ENCODE results near the gene HENMT1.
"Not testable (repeated sequence)": the region's sequence is repeated elsewhere in the genome, so short reads cannot be mapped to it uniquely, and the experiment has no call there.

Gene HENMT1

GRCh38 chr1:108667422-108667821, 6.5 kb upstream of the HENMT1 start:
- H3K36me3 ChIP-seq (ENCODE audit: insufficient read depth, low read depth, low read length); H3K4me1 ChIP-seq (ENCODE audit: insufficient read depth, low read length); H3K4me3 ChIP-seq (ENCODE audit: low read length); H3K27ac ChIP-seq (ENCODE audit: low read length); H3K9me3 ChIP-seq (ENCODE audit: insufficient read depth, low read depth, low read length); H3K9ac ChIP-seq (ENCODE audit: low read depth, low read length); H3K27me3 ChIP-seq (ENCODE audit: insufficient read depth, low read length): not testable (repeated sequence)

- Histone ChIP-seq H3K27ac (ENCODE audit: low read length) (no peak overlapping the region), H3K36me3 (ENCODE audit: insufficient read depth, low read depth, low read length) (no peaks in the 10 kb centered on the region), H3K9me3 (ENCODE audit: insufficient read depth, low read depth, low read length) (no peaks in the 10 kb centered on the region), H3K27me3 (ENCODE audit: insufficient read depth, low read length) (peaks cover 23% of the 10 kb centered on the region), H3K4me3 (ENCODE audit: low read length) (no peak overlapping the region), H3K9ac (ENCODE audit: low read depth, low read length) (no peak overlapping the region), H3K4me1 (ENCODE audit: insufficient read depth, low read length) (no peaks in the 10 kb centered on the region)
These were observed 4.9 kb upstream of the HENMT1 start for GRCh38 chr1:108665771-108666170.

DNA sequence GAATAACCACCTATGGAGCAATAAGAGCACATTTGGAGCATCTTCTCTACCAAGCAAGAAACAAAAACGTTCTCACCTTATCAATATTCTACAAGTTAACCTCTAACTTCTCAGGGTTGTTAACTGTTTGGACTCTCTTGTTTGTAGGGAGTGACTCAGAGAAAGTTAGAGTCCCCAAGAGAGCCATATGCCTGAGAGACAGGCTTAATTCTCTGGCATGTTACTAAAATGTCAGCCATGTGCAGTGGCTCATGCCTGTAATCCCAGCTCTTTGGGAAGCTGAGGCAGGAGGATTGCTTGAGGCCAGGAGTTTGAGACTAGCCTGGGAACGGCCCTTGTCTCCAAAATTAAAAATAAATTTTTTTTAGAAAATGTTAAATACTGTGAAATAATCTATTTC, 4.2 kb upstream of the HENMT1 start:
- Histone ChIP-seq H3K36me3 (ENCODE audit: insufficient read depth, low read depth, low read length) (no peaks in the 10 kb centered on the region), H3K27ac (ENCODE audit: low read length) (no peak overlapping the region), H3K9me3 (ENCODE audit: insufficient read depth, low read depth, low read length) (no peaks in the 10 kb centered on the region), H3K4me3 (ENCODE audit: low read length) (no peak overlapping the region), H3K9ac (ENCODE audit: low read depth, low read length) (no peak overlapping the region), H3K4me1 (ENCODE audit: insufficient read depth, low read length) (no peaks in the 10 kb centered on the region), H3K27me3 (ENCODE audit: insufficient read depth, low read length) (peaks cover 27% of the 10 kb centered on the region)

- H3K4me1 ChIP-seq (ENCODE audit: insufficient read depth, low read length): no peaks in the 10 kb centered on the region
- H3K36me3 ChIP-seq (ENCODE audit: insufficient read depth, low read depth, low read length): no peaks in the 10 kb centered on the region
- H3K27ac ChIP-seq (ENCODE audit: low read length): no peak overlapping the region
- no peak overlapping the region for H3K9ac ChIP-seq (ENCODE audit: low read depth, low read length)
- peaks cover 33% of the 10 kb centered on the region for H3K27me3 ChIP-seq (ENCODE audit: insufficient read depth, low read length)
- no peak overlapping the region for H3K4me3 ChIP-seq (ENCODE audit: low read length)
- no peaks in the 10 kb centered on the region for H3K9me3 ChIP-seq (ENCODE audit: insufficient read depth, low read depth, low read length)
These were observed 3.6 kb upstream of the HENMT1 start for GRCh38 chr1:108664481-108664880.

- H3K4me1 ChIP-seq (ENCODE audit: insufficient read depth, low read length): no peaks in the 10 kb centered on the region
- no peaks in the 10 kb centered on the region for H3K36me3 ChIP-seq (ENCODE audit: insufficient read depth, low read depth, low read length)
- no peaks in the 10 kb centered on the region for H3K9me3 ChIP-seq (ENCODE audit: insufficient read depth, low read depth, low read length)
- H3K9ac ChIP-seq (ENCODE audit: low read depth, low read length): no peak overlapping the region
- no peak overlapping the region for H3K27ac ChIP-seq (ENCODE audit: low read length)
- H3K4me3 ChIP-seq (ENCODE audit: low read length): no peak overlapping the region
- peaks cover 34% of the 10 kb centered on the region for H3K27me3 ChIP-seq (ENCODE audit: insufficient read depth, low read length)
These were observed 2.2 kb upstream of the HENMT1 start for GRCh38 chr1:108663074-108663473.

- Histone ChIP-seq H3K36me3 (ENCODE audit: insufficient read depth, low read depth, low read length) (no peaks in the 10 kb centered on the region), H3K9me3 (ENCODE audit: insufficient read depth, low read depth, low read length) (no peaks in the 10 kb centered on the region), H3K9ac (ENCODE audit: low read depth, low read length) (no peak overlapping the region), H3K27ac (ENCODE audit: low read length) (no peak overlapping the region), H3K4me1 (ENCODE audit: insufficient read depth, low read length) (no peaks in the 10 kb centered on the region), H3K27me3 (ENCODE audit: insufficient read depth, low read length) (peaks cover 25% of the 10 kb centered on the region), H3K4me3 (ENCODE audit: low read length) (no peak overlapping the region)
These were observed 3.4 kb downstream of the HENMT1 start for GRCh38 chr1:108657356-108658080.

DNA sequence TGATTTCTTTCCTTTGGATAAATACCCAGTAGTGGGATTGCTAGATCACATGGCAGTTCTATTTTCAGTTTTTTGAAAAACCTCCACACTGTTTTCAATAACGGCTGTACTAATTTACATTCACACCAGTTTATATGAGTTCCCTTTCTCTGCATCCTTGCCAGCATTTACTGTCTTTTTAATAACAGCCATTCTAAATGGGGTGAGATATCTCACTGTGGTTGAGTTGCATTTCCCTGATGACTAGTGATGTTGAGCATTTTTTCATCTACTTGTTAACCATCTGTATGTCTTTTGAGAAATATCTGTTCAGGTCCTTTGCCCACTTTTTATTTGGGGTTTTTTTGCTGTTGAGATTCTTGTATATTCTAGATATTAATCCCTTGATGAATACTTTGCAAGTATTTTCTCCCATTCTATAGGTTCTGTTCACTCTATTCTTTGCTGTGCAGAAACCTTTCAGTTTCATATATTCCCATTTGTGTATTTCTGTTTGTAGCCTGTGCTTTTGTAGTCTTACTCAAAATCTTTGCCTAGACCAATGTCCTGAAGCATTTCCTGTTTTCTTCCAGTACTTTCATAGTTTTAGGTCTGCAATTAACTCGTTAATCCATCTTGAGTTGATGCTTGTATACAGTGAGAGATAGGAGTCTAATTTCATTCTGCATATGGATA, 7.3 kb downstream of the HENMT1 start:
- Histone ChIP-seq H3K9ac (ENCODE audit: low read depth, low read length) (no peak overlapping the region), H3K27ac (ENCODE audit: low read length) (no peak overlapping the region), H3K27me3 (ENCODE audit: insufficient read depth, low read length) (no peaks in the 10 kb centered on the region), H3K36me3 (ENCODE audit: insufficient read depth, low read depth, low read length) (no peaks in the 10 kb centered on the region), H3K4me3 (ENCODE audit: low read length) (no peak overlapping the region), H3K4me1 (ENCODE audit: insufficient read depth, low read length) (no peaks in the 10 kb centered on the region), H3K9me3 (ENCODE audit: insufficient read depth, low read depth, low read length) (no peaks in the 10 kb centered on the region)

DNA sequence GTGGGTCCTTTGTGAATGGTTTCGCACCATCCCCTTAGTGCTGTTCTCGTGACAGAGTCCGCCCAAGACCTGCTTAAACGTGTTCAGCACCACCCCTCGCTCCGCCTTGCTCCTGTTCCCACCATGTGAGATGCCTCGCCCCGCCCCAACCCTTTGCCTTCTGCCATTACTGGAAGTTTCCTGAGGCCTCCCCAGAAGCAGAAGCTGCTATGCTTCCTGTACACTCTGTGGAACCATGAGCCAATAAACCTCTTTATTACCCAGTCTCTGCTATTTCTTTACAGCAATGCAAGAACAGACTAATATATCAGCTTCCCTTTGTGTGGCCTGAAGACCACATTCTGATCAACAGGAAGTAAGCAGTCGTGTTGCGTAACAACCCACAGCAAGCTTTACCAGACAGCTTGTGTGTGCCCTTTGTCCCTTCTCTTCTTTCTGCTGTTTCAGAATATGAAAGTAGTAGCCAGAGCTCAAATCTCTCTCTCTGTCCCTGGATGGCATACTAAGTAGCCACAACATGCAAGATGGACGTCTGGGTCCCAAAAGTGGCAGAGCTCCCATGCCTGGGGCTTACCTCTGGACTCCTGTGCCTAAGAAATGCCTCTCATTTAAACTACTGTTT, 14.1 kb downstream of the HENMT1 start:
- H3K27me3 ChIP-seq (ENCODE audit: insufficient read depth, low read length): no peaks in the 10 kb centered on the region
- no peak overlapping the region for H3K27ac ChIP-seq (ENCODE audit: low read length)
- no peak overlapping the region for H3K9ac ChIP-seq (ENCODE audit: low read depth, low read length)
- H3K4me3 ChIP-seq (ENCODE audit: low read length): no peak overlapping the region
- H3K4me1 ChIP-seq (ENCODE audit: insufficient read depth, low read length): no peaks in the 10 kb centered on the region
- H3K36me3 ChIP-seq (ENCODE audit: insufficient read depth, low read depth, low read length): no peaks in the 10 kb centered on the region
- no peaks in the 10 kb centered on the region for H3K9me3 ChIP-seq (ENCODE audit: insufficient read depth, low read depth, low read length)

DNA sequence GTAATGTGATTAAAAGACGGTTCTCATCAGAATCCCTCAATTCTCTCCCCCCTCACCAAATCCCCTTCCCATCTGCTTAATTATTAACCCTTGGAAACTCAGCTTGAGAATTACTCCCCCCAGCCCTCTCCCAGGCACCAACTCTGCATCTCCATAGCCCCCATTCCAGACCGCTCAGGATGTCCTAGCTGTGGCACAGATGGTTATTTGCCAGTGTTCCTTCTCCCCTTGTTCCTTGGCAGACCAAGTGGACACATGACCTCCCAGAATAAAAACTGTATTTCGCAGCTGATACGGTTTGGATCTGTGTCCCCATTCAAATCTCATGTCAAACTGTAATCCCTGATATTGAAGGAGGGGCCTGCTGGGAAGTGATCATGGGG, 14.6 kb downstream of the HENMT1 start:
- Histone ChIP-seq H3K27ac (ENCODE audit: low read length) (no peak overlapping the region), H3K36me3 (ENCODE audit: insufficient read depth, low read depth, low read length) (no peaks in the 10 kb centered on the region), H3K9me3 (ENCODE audit: insufficient read depth, low read depth, low read length) (no peaks in the 10 kb centered on the region), H3K4me1 (ENCODE audit: insufficient read depth, low read length) (no peaks in the 10 kb centered on the region), H3K9ac (ENCODE audit: low read depth, low read length) (no peak overlapping the region), H3K4me3 (ENCODE audit: low read length) (no peak overlapping the region), H3K27me3 (ENCODE audit: insufficient read depth, low read length) (no peaks in the 10 kb centered on the region)

GRCh38 chr1:108645564-108646184, 15.2 kb downstream of the HENMT1 start:
- no peak overlapping the region for H3K9ac ChIP-seq (ENCODE audit: low read depth, low read length)
- H3K27ac ChIP-seq (ENCODE audit: low read length): no peak overlapping the region
- no peaks in the 10 kb centered on the region for H3K9me3 ChIP-seq (ENCODE audit: insufficient read depth, low read depth, low read length)
- H3K27me3 ChIP-seq (ENCODE audit: insufficient read depth, low read length): no peaks in the 10 kb centered on the region
- no peak overlapping the region for H3K4me3 ChIP-seq (ENCODE audit: low read length)
- no peaks in the 10 kb centered on the region for H3K36me3 ChIP-seq (ENCODE audit: insufficient read depth, low read depth, low read length)
- no peaks in the 10 kb centered on the region for H3K4me1 ChIP-seq (ENCODE audit: insufficient read depth, low read length)

GRCh38 chr1:108644984-108645383, 15.9 kb downstream of the HENMT1 start:
- Histone ChIP-seq H3K9me3 (ENCODE audit: insufficient read depth, low read depth, low read length) (no peaks in the 10 kb centered on the region), H3K4me3 (ENCODE audit: low read length) (no peak overlapping the region)

More at GRCh38 chr1:108644984-108645383, 15.9 kb downstream of the HENMT1 start:
- H3K27ac ChIP-seq (ENCODE audit: low read length): no peak overlapping the region
- H3K36me3 ChIP-seq (ENCODE audit: insufficient read depth, low read depth, low read length): no peaks in the 10 kb centered on the region
- no peak overlapping the region for H3K9ac ChIP-seq (ENCODE audit: low read depth, low read length)
- H3K4me1 ChIP-seq (ENCODE audit: insufficient read depth, low read length): no peaks in the 10 kb centered on the region
- H3K27me3 ChIP-seq (ENCODE audit: insufficient read depth, low read length): no peaks in the 10 kb centered on the region
